Caco-2 (cell line): ENCODE measurements around the gene RNF217. TPM values are rescaled to one million over a fixed set of nuclear protein-coding genes. Genes with fewer than 3 reads are reported as not detected.

Experiments
- BruUV-seq: library from RNA; stranded (reverse); fragments of 400-500 nt; replicated peaks from 2 replicates; lab custom pipeline; 2021; lab: Mats Ljungman, UMichigan
- CTCF ChIA-PET: fragments of 300-600 bp; sonication (Branson Sonifier 250); formaldehyde crosslinking; loops from one replicate; lab custom pipeline; 2022; ENCODE audit warnings: antibody characterized with exemption; lab: Charles Lee
- POLR2A ChIA-PET: fragments of 300-600 bp; sonication (Branson Sonifier 250); formaldehyde crosslinking; loops from one replicate; lab custom pipeline; 2022; ENCODE audit warnings: antibody characterized with exemption; lab: Charles Lee
- DNase-seq, 2 experiments: peaks; one replicate each; pipeline versions ENCODE4 v3.0.0 to v3.0.0-alpha.2; 2020 to 2022
- H3K27me3 ChIP-seq: replicated peaks from 2 replicates; pipeline ENCODE4 v1.6.0; 2011; ENCODE audit warnings: low read length; ENCODE audit not compliant: control insufficient read depth, insufficient read depth
- H3K36me3 ChIP-seq: 2 replicates; pipeline ENCODE4 v1.5.1; 2011; ENCODE audit warnings: low read length; ENCODE audit not compliant: control insufficient read depth, insufficient read depth
- H3K4me1 ChIP-seq: fragments of 250-450 bp; sonication (Bioruptor Pico); 2 replicates; pipeline ENCODE4 v1.5.1; 2020; ENCODE audit warnings: mild to moderate bottlenecking
- H3K4me3 ChIP-seq: 2 replicates; pipeline ENCODE4 v1.5.1; 2011; ENCODE audit warnings: low read depth, mild to moderate bottlenecking, control low read depth, low read length
- H3K9me3 ChIP-seq: fragments of 250-450 bp; sonication (Bioruptor Pico); 2 replicates; pipeline ENCODE4 v1.5.1; 2020; ENCODE audit warnings: mild to moderate bottlenecking, moderate library complexity
- H3K27ac Mint-ChIP-seq: one replicate; pipeline ENCODE4 v1.8.0; 2022; ENCODE audit warnings: mixed read lengths; ENCODE audit not compliant: unreplicated experiment
- H3K27me3 Mint-ChIP-seq: one replicate; pipeline ENCODE4 v1.8.0; 2022; ENCODE audit warnings: mixed read lengths; ENCODE audit not compliant: insufficient read depth, unreplicated experiment
- H3K36me3 Mint-ChIP-seq: one replicate; pipeline ENCODE4 v1.8.0; 2022; ENCODE audit warnings: mild to moderate bottlenecking, mixed read lengths; ENCODE audit not compliant: insufficient read depth, unreplicated experiment
- H3K4me1 Mint-ChIP-seq: one replicate; pipeline ENCODE4 v1.8.0; 2022; ENCODE audit warnings: low read depth, mixed read lengths; ENCODE audit not compliant: unreplicated experiment
- H3K4me3 Mint-ChIP-seq: one replicate; pipeline ENCODE4 v1.8.0; 2022; ENCODE audit warnings: mild to moderate bottlenecking, moderate library complexity, mixed read lengths; ENCODE audit not compliant: unreplicated experiment
- H3K9me3 Mint-ChIP-seq: one replicate; pipeline ENCODE4 v1.8.0; 2022; ENCODE audit warnings: mixed read lengths; ENCODE audit not compliant: unreplicated experiment
- intact Hi-C: fragments of 100-400 bp; cut with micrococcal nuclease; formaldehyde crosslinking; loops from one replicate; pipeline ENCODE4 v1.10.0; 2022; ENCODE audit not compliant: unreplicated experiment
- total RNA-seq: library from RNA; stranded (reverse); gene quantifications from 2 replicates; pipeline ENCODE4 v1.2.3, GENCODE V29; 2022
- TF ChIP-seq, protein P1 (sequence below), 2 experiments: fragments of 200-600 bp in 1 of 2; IDR thresholded peaks; 1 replicate in 1 of 2; 2 replicates in 1 of 2; pipeline versions ENCODE4 v1.5.1 to v1.8.0; 2011 to 2022; ENCODE audit warnings: antibody characterized with exemption in 1 of 2, control low read depth in 1 of 2, inconsistent platforms in 1 of 2, low read depth in 1 of 2, low read length in 1 of 2, mild to moderate bottlenecking in 1 of 2, moderate library complexity in 1 of 2; ENCODE audit not compliant: insufficient read depth in 1 of 2, severe bottlenecking in 1 of 2, unreplicated experiment in 1 of 2

RNF217 gene
- total RNA-seq, 1 experiment from 2014 or later, result 0.09 TPM

DNA sequence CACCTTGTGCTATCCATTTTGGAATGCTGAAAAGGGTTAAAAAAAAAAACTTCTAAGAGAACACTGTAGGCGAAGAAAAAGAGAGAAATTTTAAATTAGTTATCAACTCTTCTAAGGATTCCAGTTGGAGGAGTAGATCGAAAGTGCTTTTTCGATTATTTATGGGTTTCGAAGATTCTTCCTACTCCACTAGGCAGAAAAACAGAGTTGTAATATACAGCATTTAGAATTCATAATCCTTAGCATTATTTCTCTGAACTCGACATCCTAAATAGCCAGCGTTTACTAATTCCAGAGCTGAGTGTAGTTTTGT is 817 bp upstream of the RNF217 start:
- Histone ChIP-seq H3K9me3 (peaks cover 2% of the 10 kb centered on the region; the same call in 1 of the 2 replicates), H3K4me1 (no peaks in the 10 kb centered on the region), H3K27me3 (no peaks in the 10 kb centered on the region), H3K4me3 (no peak overlapping the region), H3K36me3 (no peaks in the 10 kb centered on the region)
- no peaks in the 10 kb centered on the region for H3K27me3 Mint-ChIP-seq
- TF ChIP-seq, protein P1, sequence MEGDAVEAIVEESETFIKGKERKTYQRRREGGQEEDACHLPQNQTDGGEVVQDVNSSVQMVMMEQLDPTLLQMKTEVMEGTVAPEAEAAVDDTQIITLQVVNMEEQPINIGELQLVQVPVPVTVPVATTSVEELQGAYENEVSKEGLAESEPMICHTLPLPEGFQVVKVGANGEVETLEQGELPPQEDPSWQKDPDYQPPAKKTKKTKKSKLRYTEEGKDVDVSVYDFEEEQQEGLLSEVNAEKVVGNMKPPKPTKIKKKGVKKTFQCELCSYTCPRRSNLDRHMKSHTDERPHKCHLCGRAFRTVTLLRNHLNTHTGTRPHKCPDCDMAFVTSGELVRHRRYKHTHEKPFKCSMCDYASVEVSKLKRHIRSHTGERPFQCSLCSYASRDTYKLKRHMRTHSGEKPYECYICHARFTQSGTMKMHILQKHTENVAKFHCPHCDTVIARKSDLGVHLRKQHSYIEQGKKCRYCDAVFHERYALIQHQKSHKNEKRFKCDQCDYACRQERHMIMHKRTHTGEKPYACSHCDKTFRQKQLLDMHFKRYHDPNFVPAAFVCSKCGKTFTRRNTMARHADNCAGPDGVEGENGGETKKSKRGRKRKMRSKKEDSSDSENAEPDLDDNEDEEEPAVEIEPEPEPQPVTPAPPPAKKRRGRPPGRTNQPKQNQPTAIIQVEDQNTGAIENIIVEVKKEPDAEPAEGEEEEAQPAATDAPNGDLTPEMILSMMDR (IDR thresholded peaks at IDR 0.05; ENCODE audit: insufficient read depth in 1 of 2, low read depth in 1 of 2, low read length in 1 of 2, severe bottlenecking in 1 of 2, unreplicated experiment in 1 of 2), result no peak
- intact Hi-C loops, result no loop called here
- H3K4me3 Mint-ChIP-seq, result no peak overlapping the region
- no peak overlapping the region for H3K27ac Mint-ChIP-seq
- CTCF ChIA-PET, result no interaction called here
- H3K4me1 Mint-ChIP-seq, result no peaks in the 10 kb centered on the region
- no peaks in the 10 kb centered on the region for H3K9me3 Mint-ChIP-seq
- no peak for DNase-seq
- POLR2A ChIA-PET, result no interaction called here
- H3K36me3 Mint-ChIP-seq, result no peaks in the 10 kb centered on the region
- no TSS peak for BruUV-seq

DNA sequence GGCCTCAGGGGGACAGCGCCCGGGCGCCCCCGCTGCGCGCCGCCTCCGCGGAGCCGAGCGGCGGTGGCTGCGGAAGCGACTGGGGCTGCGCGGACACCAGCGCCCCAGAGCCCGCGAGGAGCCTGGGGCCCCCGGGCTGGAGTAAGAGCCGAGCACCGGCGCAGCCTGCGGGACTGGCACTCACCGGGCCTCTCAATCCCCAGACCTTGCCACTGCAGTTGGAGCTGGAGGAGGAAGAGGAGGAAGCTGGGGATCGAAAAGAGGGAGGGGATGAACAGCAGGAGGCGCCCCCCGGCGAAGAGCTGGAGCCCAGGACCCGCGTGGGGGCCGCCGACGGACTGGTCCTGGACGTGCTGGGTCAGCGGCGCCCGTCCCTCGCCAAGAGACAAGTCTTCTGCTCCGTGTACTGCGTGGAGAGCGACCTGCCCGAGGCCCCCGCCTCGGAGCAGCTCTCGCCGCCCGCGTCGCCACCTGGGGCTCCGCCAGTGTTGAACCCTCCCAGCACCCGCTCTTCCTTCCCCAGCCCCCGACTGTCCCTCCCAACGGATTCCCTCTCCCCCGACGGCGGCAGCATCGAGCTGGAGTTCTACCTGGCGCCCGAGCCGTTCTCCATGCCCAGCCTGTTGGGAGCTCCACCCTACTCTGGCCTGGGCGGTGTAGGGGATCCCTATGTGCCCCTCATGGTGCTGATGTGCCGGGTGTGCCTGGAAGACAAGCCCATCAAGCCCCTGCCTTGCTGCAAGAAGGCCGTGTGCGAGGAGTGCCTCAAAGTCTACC is 590 bp downstream of the RNF217 start:
- no peaks in the 10 kb centered on the region for H3K4me1 ChIP-seq
- H3K27me3 Mint-ChIP-seq, result no peaks in the 10 kb centered on the region
- no peaks in the 10 kb centered on the region for H3K27me3 ChIP-seq
- intact Hi-C loops, result no loop called here
- POLR2A ChIA-PET, result no interaction called here
- H3K4me3 Mint-ChIP-seq, result no peak overlapping the region
- no peaks in the 10 kb centered on the region for H3K4me1 Mint-ChIP-seq
- no peaks in the 10 kb centered on the region for H3K36me3 Mint-ChIP-seq
- TF ChIP-seq, protein P1 (IDR thresholded peaks at IDR 0.05; ENCODE audit: insufficient read depth in 1 of 2, low read depth in 1 of 2, low read length in 1 of 2, severe bottlenecking in 1 of 2, unreplicated experiment in 1 of 2), result no peak
- H3K27ac Mint-ChIP-seq, result no peak overlapping the region
- no peak for DNase-seq
- H3K9me3 ChIP-seq, result no peaks in the 10 kb centered on the region
- no TSS peak for BruUV-seq
- H3K36me3 ChIP-seq, result no peaks in the 10 kb centered on the region
- H3K9me3 Mint-ChIP-seq, result no peaks in the 10 kb centered on the region
- no peak overlapping the region for H3K4me3 ChIP-seq
- CTCF ChIA-PET, result no interaction called here

DNA sequence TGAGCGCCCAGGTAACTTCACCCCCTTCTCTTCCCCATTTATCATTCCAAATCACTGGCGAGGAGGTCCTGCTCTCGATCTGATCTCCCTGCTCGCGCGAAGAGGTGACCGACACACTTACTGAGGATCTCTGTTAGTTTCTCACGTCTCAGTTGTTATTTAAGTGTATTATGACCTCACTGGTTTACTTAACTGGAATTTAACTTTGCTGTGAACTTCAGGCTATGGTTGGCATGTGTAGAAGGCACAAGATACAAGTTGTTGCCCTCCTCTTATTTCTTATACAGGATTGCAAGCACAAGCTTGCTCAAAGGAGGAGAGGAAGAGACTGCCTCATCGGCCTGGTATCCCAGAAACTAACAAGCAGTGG is 1.2 kb downstream of the RNF217 start:
- Mint-ChIP-seq H3K27me3 (no peaks in the 10 kb centered on the region), H3K9me3 (no peaks in the 10 kb centered on the region), H3K27ac (no peak overlapping the region), H3K36me3 (no peaks in the 10 kb centered on the region), H3K4me1 (no peaks in the 10 kb centered on the region), H3K4me3 (no peak overlapping the region)
- H3K36me3 ChIP-seq, result no peaks in the 10 kb centered on the region
- BruUV-seq, result no TSS peak
- H3K4me3 ChIP-seq, result no peak overlapping the region
- H3K9me3 ChIP-seq, result no peaks in the 10 kb centered on the region
- DNase-seq, result no peak
- intact Hi-C loops, result no loop called here
- ChIA-PET POLR2A (no interaction called here), CTCF (no interaction called here)
- no peaks in the 10 kb centered on the region for H3K27me3 ChIP-seq
- no peaks in the 10 kb centered on the region for H3K4me1 ChIP-seq
- TF ChIP-seq, protein P1 (IDR thresholded peaks at IDR 0.05; ENCODE audit: insufficient read depth in 1 of 2, low read depth in 1 of 2, low read length in 1 of 2, severe bottlenecking in 1 of 2, unreplicated experiment in 1 of 2), result no peak
